OCI-LY1 (cell line): ENCODE measurements around the gene STKLD1.

Experiments
- H2AFZ ChIP-seq: fragments of 200-600 bp; sonication (generic), shearing (Covaris generic); 2 replicates; pipeline ENCODE4 v1.6.0; 2014; ENCODE audit warnings: antibody characterized with exemption, mild to moderate bottlenecking, low read length
- H3F3A ChIP-seq: fragments of 200-600 bp; sonication (generic), shearing (Covaris generic); 2 replicates; pipeline ENCODE4 v1.6.0; 2014; ENCODE audit warnings: mild to moderate bottlenecking, antibody characterized with exemption, low read length, moderate library complexity; ENCODE audit not compliant: insufficient read depth
- H3K27ac ChIP-seq: fragments of 200-600 bp; sonication (generic); 2 replicates; pipeline ENCODE4 v1.5.1; 2014; ENCODE audit warnings: low read length, mixed run types, mild to moderate bottlenecking, low read depth; ENCODE audit not compliant: poor library complexity, severe bottlenecking
- H3K27me3 ChIP-seq: fragments of 200-600 bp; sonication (generic); 2 replicates; pipeline ENCODE4 v1.6.0; 2014; ENCODE audit warnings: antibody characterized with exemption, mild to moderate bottlenecking, low read length, moderate library complexity; ENCODE audit not compliant: insufficient read depth
- H3K36me3 ChIP-seq: fragments of 200-600 bp; sonication (generic); 2 replicates; pipeline ENCODE4 v1.6.1; 2014; ENCODE audit warnings: mild to moderate bottlenecking, antibody characterized with exemption, low read length, moderate library complexity, mixed read lengths; ENCODE audit not compliant: insufficient read depth
- H3K4me1 ChIP-seq: fragments of 200-600 bp; sonication (generic); 2 replicates; pipeline ENCODE4 v1.5.1; 2014; ENCODE audit warnings: mild to moderate bottlenecking, low read length, moderate library complexity; ENCODE audit not compliant: insufficient read depth, severe bottlenecking
- H3K4me2 ChIP-seq: fragments of 200-600 bp; sonication (generic), shearing (Covaris generic); 2 replicates; pipeline ENCODE4 v1.6.1; 2014; ENCODE audit warnings: low read length
- H3K4me3 ChIP-seq: fragments of 200-600 bp; sonication (generic); 2 replicates; pipeline ENCODE4 v1.5.1; 2014; ENCODE audit warnings: low read length, low read depth, mild to moderate bottlenecking, mixed read lengths; ENCODE audit not compliant: poor library complexity, severe bottlenecking
- H3K79me2 ChIP-seq: fragments of 200-600 bp; shearing (Covaris generic); 2 replicates; pipeline ENCODE4 v1.6.1; 2016; ENCODE audit warnings: mixed run types, low read length, mixed read lengths; ENCODE audit not compliant: insufficient read depth
- H3K9ac ChIP-seq: fragments of 200-600 bp; sonication (generic), shearing (Covaris generic); 2 replicates; pipeline ENCODE4 v1.6.1; 2014; ENCODE audit warnings: mild to moderate bottlenecking, low read length, mixed read lengths
- H3K9me2 ChIP-seq: fragments of 200-600 bp; sonication (generic), shearing (Covaris generic); 2 replicates; pipeline ENCODE4 v1.6.1; 2014; ENCODE audit warnings: low read depth, mild to moderate bottlenecking, low read length, mixed read lengths
- H3K9me3 ChIP-seq: fragments of 200-600 bp; shearing (Covaris generic); 2 replicates; pipeline ENCODE4 v1.6.1; 2014; ENCODE audit warnings: low read length, mixed read lengths
- H4K20me1 ChIP-seq: fragments of 200-600 bp; sonication (generic), shearing (Covaris generic); 2 replicates; pipeline ENCODE4 v1.6.0; 2016; ENCODE audit warnings: mild to moderate bottlenecking, low read length; ENCODE audit not compliant: insufficient read depth
- CTCF ChIP-seq: fragments of 200-600 bp; sonication (generic), shearing (Covaris generic); IDR thresholded peaks from 2 replicates; pipeline ENCODE4 v1.5.1; 2017; ENCODE audit warnings: mild to moderate bottlenecking, antibody characterized with exemption, low read length, moderate library complexity, mixed read lengths
- EZH2 ChIP-seq: fragments of 200-600 bp; sonication (generic), shearing (Covaris generic); IDR thresholded peaks from 2 replicates; pipeline ENCODE4 v1.8.0; 2017; ENCODE audit warnings: borderline replicate concordance, mixed run types, mild to moderate bottlenecking, antibody characterized with exemption, low read length, moderate library complexity, mixed read lengths

STKLD1 gene

DNA sequence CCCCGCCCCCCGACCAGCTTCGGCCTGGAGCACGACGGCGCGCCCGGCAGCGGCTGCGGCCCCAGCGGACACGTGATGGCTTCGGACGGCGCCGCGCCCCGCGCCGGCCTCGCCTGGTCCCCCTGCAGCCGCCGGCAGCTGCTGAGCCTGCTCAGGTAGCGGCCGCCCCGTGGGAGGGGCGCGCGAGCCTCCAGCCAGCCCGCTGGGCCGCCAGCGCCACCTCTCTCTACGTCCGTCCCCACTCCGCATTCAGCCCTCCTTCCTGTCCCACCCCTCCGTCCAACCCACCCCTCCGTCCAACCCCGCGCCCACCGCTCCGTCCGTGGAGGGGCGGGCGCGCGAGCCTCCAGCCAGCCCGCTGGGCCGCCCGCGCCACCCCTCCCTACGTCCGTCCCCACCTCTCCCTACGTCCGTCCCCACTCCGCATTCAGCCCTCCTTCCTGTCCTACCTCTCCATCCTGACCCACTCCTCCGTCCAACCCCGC lies 52.5 kb downstream of the STKLD1 start:
- Histone ChIP-seq H3K9ac (no peak overlapping the region), H3K4me1 (no peaks in the 10 kb centered on the region), H3K9me2 (no peaks in the 10 kb centered on the region), H3K79me2 (no peaks in the 10 kb centered on the region), H3K9me3 (no peaks in the 10 kb centered on the region), H3K36me3 (no peaks in the 10 kb centered on the region), H3F3A (no peaks in the 10 kb centered on the region), H3K4me3 (no peak overlapping the region), H2AFZ (no peak overlapping the region), H4K20me1 (no peaks in the 10 kb centered on the region), H3K4me2 (no peak overlapping the region), H3K27me3 (peaks cover 15% of the 10 kb centered on the region; the same call in 1 of the 2 replicates), H3K27ac (no peak overlapping the region)
- no peak for TF ChIP-seq EZH2
- TF ChIP-seq CTCF = no peak

DNA sequence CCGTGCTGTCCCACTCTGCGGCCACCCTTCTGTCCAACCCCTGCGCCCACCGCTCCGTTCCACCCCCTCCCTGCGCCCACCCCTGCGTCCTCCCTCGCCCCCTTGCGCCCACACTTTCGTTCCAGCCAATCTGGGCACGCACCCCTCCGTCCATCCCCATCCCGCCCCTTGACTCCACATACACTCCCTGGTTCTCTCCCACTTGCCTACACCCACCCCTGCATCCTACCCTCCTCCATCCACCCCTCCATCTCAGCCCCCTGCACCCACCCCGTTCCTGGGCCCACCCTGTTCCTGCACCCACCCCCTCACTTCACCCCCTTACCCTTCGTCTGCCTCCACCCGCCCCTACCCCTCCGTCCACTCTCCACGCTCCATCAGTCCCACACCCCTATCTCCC lies 53.0 kb downstream of the STKLD1 start:
- Histone ChIP-seq H3F3A (no peaks in the 10 kb centered on the region), H3K27me3 (peaks cover 15% of the 10 kb centered on the region; the same call in 1 of the 2 replicates), H3K4me2 (no peak overlapping the region), H3K9me3 (no peaks in the 10 kb centered on the region), H3K27ac (no peak overlapping the region), H3K9me2 (no peaks in the 10 kb centered on the region), H3K4me3 (no peak overlapping the region), H3K36me3 (no peaks in the 10 kb centered on the region), H3K79me2 (no peaks in the 10 kb centered on the region), H4K20me1 (no peaks in the 10 kb centered on the region), H3K4me1 (no peaks in the 10 kb centered on the region), H3K9ac (no peak overlapping the region), H2AFZ (no peak overlapping the region)
- no peak for TF ChIP-seq CTCF
- no peak for TF ChIP-seq EZH2

DNA sequence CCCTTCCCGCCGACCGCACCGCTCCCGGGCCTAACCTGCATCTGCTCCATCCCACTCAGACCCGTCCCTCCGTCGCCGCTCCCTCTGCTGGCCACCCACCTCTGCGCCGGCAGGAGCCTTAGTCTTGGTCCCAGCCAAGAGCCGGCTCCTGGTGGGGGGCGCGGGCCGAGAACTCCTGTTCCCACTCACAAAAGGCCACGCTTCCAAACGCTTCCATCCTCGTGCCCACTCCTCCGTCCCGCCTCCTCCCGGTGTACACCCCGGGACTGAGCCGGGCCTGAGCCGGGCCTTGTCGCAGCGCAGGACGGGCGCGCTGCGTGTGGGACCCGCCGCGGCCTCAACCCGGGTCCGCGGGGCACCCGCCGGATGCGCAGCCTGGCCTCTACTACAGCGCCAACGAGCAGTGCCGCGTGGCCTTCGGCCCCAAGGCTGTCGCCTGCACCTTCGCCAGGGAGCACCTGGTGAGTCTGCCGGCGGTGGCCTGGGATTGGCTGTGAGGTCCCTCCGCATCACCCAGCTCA lies 53.5 kb downstream of the STKLD1 start:
- Histone ChIP-seq H3K79me2 (no peaks in the 10 kb centered on the region), H3K27ac (no peak overlapping the region), H3K9me3 (no peaks in the 10 kb centered on the region), H3K4me1 (no peaks in the 10 kb centered on the region), H3K36me3 (no peaks in the 10 kb centered on the region), H3K4me3 (no peak overlapping the region), H3K4me2 (no peak overlapping the region), H2AFZ (no peak overlapping the region), H4K20me1 (no peaks in the 10 kb centered on the region), H3K27me3 (peaks cover 15% of the 10 kb centered on the region; the same call in 1 of the 2 replicates), H3K9ac (no peak overlapping the region), H3F3A (no peaks in the 10 kb centered on the region), H3K9me2 (no peaks in the 10 kb centered on the region)
- TF ChIP-seq CTCF (no peak), EZH2 (no peak)
